DOHH2 (cell line): ENCODE measurements around the gene C9orf153.

Experiments
- CTCF ChIP-seq: fragments of 200-600 bp; sonication (generic); IDR thresholded peaks from one replicate; pipeline ENCODE4 v1.5.1; 2014; ENCODE audit warnings: antibody characterized with exemption, mild to moderate bottlenecking, low read depth, low read length; ENCODE audit not compliant: poor library complexity, severe bottlenecking
- EZH2phosphoT487 ChIP-seq: fragments of 200-600 bp; sonication (generic); IDR thresholded peaks from 2 replicates; pipeline ENCODE4 v1.6.1; 2017; ENCODE audit warnings: borderline replicate concordance, mild to moderate bottlenecking, antibody characterized with exemption, low read length, moderate library complexity, mixed read lengths

- TF ChIP-seq CTCF: no peak
- TF ChIP-seq EZH2phosphoT487: no peak
Observed at GRCh38 chr9:86238861-86239770, 20.3 kb downstream of the C9orf153 start.
